Activated CD8-positive, alpha-beta memory T cell treated with anti-CD3 and anti-CD28 coated beads, Interleukin-2, amount 50 U/mL, for 24 hours (primary cell): Measurements from ENCODE around the gene LIN28A.

Source experiments
- DNase-seq: peaks from one replicate; pipeline ENCODE4 v3.0.0-alpha.2; 2020; ENCODE audit errors: extremely low read depth

The LIN28A gene

DNA sequence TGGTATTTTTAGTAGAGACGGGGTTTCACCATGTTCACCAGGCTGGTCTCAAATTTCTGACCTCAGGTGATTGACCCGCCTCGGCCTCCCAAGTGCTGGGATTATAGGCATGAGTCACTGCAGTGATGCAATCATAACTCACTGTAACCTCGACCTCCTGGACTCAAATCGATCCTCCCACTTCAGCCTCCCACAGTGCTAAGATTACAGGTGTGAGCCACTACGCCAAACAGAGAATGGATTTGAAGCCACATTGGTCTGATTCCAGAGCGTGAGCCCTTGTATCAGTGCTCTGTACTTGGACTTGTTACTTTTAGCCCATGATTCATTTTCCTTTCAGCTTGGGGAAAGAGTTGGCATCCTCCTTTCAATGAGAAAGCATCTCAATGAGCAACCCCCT is 23.2 kb upstream of the LIN28A start:
- no peak for DNase-seq

DNA sequence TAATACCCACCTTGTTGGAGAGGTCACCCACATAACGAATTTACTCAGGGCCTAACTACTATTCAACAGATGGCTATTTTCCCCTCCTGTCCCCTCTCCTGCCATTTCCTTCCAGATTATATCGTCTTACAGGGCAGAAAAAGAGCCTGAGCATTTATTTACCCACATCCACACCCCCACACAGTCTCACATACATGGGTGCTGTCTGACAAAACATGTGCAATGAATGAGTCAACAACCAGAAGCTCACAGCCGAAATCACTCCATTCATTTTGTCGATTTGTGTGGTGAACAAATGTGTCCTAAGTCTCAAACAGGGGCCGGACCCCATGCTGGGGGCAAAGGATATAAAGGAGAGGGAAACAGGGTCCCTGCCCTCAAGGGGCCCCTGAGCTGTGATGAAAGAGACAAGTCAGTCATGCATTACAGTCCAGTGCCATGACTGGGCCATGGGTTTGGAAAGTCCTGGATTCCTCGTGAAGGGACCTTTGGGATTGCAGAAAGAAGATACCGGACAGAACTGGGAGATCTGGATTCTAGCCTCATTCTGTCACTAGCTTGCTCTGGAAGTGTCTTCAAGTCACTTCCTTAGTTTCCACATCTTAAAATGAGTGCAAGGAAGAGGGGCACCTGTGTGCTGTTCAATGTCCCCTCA is 21.7 kb upstream of the LIN28A start:
- no peak for DNase-seq

DNA sequence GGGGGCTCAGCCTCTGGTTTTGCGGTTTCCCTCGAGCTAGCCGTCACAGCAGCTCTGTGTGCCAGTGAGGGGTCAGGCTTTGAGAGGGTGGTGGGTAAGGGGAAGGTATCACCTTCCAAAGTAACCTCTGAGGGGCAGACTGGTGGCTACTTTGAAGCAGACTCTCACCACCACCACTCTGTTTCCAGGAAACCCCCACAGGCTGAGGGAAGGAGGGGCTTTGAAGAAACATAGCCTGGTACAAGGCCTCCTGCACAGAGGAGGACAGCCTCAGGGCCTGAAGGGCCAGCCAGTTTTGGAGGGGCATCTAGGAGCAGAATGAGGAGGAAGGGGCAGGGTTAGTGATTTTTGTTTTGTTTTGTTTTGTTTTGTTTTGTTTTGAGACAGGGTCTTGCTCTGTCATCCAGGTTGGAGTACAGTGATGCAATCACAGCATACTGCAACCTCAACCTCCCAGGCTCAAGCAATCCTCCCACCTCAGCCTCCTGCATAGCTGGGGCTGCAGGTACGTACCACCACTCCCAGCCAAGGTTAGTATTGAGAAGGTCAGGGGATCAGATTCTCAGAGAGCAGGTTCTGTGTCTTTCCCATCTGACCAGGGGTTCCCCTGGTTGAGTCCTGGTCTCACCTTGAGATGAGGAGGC is 20.9 kb upstream of the LIN28A start:
- no peak for DNase-seq

DNA sequence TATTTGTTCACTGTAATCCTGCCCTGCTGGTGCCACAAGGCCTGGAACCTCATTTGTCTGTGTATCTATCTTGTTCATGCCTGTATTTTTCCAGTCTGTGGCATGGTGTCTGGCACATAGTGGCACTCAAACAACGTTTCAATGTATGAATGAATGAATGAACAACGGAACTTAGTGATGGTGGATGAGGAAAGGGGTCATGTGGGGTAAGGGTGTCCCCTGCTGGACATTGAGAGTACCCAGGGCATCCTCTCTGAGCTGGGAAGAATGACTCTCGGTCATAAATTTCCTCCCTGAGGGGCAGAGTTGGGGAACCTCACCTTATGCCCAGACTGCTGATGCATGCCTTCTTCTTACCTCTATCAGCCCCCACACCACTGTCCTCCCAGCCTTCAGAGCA is 19.2 kb upstream of the LIN28A start:
- no peak for DNase-seq

DNA sequence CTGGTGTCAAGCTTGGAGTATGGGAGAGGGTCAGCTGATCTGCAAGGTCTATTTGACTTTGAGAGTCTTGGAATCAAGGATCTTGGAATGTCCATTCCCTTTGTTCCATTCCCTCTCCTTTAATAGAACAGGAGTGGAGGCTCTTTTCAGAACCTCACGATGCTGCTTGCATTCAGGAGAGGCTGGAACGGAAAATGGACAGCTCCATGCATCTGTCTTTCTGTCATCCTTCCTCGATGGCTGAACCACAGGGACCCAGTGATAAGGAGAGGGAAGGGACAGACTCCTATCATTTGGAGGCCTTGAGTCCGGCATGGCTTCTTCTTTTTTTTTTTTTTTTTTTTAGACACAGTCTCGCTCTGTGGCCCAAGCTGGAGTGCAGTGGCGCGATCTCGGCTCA is 14.9 kb upstream of the LIN28A start:
- DNase-seq = no peak

DNA sequence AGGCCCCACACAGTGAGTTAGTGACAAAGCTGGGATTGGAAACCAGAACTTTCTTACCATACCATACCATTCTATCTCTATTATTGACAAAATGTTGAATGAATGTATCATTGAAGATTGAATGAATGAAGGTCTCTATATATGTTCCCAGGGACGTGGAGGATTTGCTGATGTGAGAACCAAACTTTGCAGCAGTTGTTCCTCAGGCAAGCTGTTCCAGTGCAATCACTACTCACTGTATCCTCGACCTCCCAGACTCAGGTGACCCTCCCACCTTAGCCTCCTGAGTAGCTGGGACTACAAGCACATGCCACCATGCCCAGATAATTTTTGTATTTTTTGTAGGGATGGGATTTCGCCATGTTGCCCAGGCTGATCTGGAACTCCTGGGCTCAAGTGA is 11.6 kb upstream of the LIN28A start:
- DNase-seq = no peak

DNA sequence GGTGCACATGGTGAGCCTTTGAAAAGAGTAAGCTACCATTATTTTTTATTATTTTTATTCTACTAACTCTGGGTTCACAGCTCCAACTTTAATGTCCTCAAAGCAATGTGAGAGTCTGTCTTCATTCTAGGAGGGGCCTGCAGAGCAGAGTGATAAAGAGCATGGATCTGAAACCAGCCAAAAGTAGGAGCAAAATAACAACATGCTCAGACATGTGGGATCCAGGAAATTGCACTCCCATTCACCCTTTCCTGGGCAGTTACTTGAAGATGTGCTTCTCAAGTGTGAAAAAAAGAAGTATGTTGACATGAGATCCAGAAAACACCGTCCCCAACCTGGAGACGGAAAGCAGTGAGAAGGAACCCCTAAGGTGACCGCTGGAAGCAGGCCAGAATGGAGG is 8.7 kb upstream of the LIN28A start:
- no peak for DNase-seq

DNA sequence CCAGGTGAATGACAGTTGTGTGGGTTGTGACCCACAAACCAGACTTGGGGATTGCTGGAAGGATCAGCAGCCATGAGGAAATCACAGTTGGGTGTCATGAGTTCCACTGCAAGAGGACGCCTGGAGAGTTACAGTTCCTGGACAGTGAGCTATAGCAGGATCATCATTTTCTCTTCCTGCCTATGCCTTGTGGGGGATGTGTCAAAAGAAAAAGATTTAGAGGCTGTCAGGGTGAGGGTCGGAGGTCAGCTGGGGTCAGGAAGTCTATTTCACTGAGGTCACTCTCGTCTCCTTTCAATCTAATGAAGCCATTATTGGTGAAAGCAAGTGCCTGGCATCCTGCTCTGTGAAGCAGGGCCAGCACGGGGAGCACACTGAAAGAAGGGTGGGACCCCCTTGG is 7.0 kb upstream of the LIN28A start:
- DNase-seq = no peak

DNA sequence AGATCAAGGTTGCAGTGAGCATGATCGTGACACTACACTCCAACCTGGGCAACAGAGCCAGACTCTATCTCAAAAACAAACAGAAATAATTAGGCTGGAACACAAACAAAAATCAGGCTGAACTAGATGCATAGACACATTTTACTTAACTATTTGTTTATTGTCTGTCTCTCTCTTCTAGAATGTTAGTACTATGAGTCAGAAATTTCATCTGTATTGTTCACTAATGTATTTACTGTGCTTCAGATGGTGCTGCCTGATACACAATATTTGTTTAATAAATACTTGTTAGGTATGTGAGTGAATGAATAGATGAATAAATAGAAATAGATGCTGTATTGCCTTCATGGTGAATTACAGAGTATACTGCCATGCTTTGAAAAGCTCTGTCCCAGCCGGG is 6.0 kb upstream of the LIN28A start:
- DNase-seq = no peak

DNA sequence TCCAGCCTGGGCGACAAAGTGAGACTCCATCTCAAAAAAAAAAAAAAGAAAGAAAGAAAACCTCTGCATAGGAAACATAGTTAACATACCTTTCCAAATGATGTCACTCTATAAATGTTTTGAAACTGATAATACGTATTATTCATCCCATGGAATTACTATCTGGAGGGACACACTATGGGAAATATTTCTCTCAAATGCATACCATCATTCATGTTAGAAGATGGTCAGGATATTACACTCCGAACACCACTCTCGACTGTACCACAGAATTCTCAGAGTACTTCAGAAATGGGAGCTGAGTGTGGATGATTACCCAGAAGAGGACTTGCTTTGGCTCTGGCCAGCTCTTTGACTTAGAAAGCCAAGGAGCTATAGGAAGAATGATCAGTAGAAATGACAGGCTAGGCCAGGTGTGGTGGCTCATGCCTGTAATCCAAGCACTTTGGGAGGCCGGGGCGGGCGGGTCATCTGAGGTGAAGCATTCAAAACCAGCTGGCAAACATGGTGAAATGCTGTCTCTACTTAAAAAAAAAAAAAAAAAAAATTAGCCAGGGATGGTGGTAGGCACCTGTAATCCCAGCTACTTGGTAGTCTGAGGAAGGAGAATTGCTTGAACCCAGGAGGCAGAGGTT is 5.2 kb upstream of the LIN28A start:
- no peak for DNase-seq

DNA sequence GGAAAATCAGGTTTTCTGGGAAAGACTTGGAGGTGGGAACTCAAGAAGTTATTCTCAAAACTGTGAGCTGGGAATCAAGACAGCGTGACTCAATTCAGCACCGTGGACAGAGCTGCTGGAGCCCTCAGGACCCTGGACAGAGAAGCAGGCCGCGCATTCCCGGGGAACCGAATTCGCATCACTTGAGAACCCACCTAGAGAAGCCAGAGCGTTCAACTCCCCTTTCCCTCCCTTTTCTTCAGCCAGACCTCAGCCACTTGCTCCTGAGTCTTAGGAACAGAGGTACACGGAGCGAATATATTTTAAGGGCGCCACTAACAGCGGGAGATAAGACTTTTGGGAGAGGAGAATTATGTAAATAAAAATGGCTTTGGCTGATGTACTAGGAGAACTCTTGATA is 2.0 kb upstream of the LIN28A start:
- DNase-seq = peak; percentile 39

DNA sequence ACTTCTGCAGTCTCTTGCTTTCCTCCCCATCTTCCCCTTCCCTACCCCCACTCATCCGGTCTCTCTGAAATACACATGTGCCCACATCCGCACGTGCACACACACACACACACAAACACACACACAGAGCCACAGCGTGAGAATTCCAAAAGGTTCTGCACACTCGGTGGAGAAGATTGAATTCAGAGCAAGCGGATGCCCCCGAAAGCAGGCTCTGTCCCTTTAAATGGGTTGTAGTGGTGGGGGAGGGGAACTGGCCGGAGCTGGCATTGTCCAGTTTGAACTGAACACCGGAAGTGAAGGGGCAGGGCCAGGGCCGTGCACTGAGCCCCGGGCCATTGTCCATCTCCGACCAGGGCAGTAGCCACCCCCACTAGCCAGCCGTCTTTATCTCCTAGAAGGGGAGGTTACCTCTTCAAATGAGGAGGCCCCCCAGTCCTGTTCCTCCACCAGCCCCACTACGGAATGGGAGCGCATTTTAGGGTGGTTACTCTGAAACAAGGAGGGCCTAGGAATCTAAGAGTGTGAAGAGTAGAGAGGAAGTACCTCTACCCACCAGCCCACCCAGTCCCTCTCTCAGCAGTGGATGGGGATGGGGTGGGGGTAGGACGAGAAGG is 1.3 kb upstream of the LIN28A start:
- no peak for DNase-seq

DNA sequence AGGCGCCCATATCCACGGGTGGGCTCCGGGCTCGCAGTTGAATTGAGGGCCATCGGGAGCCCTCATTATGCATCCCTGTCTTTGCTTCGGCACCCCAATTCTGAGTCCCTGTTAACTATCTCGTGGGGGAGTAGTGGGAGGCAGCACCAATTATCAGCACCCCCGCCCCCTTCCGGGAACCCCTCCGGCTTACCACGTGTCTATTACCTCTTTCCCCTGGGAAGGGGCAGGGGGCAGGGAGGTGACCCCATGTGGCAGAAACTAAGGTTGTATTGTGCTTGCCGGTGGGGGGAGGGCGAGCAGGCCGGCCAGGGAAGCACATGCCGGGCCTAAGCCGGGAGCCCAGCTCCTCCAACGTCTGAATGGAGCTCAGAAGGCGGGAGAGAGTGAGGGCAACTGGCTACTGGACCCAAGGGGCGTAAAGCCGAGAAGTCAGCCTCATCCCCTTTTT is 1.0 kb downstream of the LIN28A start:
- no peak for DNase-seq

DNA sequence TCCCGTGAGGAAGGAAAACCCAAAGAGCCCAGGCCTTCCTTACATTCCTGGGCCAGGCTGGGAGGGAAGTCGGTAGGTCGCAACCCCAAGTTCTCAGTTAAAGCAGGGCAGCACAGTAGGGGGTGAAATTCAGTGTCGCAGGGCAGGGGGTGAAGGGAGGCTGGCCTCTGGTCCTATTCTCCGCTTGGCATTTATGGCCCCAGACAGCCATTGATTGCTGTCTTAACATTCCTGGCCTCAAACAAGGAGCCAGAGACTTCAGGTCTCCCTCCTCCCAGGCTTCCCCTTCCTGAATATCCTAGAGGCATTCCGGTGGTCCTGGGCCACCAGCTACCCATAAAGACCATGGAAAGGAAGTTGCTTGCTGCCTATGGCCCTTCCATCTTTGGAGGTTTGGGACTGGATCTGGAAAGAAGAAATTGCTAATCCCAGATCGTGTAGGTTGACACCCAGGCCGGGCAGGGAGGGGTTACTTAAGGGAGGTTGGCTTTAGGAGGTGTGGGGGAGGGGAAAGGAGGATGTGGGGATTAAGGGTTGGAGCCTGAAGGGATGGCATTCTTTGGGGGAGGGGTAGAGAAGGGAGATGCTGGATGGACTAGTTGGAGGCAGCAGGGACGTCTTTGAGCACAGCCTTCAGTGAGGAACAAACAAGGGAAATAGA is 1.7 kb downstream of the LIN28A start:
- DNase-seq = no peak

DNA sequence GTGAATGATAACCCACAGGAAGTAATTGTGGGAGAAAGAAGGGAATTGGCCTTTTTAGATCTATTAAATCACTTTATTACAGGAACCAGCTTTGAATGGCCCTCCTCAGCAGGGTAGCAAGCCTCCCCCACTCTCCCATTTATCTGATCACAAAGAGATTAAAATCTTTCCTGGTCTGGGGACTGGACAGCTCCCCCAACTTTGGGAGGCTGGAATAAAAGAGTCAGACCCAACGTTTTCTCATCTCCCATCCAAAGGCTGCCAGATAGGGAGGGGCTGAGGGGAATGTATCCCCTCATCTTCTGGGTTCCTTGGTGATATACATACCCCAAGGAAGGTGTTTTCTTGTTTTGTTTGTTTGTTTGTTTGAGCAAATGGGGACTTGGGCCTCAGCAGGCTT is 2.4 kb downstream of the LIN28A start:
- DNase-seq = no peak

DNA sequence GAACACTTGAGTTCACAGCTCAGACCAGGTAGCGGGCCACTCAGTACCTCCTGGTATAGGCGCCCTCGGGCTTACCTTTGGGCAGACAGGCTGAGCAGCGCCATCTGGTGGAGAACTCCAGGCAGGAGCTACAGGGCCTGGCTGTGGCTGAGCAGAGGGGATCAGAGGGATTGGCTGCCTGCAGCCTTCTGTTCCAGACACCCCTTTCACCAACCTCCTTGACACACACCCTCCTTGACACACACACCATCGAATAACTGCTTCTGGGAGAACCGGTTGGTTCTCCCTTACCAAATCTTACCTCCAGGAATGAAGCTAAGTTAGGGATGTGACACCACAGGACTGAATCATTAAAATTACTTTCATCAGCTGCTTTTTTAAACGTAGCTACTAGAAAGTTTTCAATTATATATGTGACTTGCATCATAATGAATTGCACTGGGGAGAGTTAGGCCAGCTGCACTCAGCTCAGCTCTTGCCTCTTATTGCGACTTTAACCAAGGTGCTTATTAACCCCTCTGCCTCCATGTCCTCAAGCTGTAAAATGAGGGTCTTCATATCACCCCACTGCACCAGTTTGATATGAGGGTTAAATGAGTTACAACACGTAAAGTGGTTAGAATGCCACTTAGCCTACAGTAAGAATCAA is 6.6 kb downstream of the LIN28A start:
- peak; percentile 80 for DNase-seq

DNA sequence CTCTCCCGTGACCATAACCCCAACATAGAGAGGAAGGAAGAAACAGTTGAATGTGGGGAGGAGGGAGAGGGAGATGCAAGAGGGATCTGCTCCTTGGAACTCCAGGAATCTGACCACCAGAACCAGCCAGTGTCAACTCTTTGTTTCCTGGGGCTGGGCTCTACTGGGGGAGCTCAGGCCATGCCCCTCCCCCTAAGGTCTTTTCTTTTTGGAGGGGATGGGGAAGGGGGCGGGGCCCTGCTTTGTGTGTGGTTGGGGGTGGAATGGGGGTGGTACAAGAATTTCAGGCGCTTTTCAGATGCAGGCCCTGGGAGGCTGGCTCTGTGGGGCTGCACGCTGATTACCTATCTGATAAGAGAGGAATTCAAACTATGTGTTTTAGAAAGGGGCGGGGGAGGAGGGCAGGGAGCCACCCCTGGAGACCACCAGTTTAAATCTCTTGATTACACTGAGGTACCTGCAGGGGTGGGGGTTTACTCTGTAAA is 8.3 kb downstream of the LIN28A start:
- no peak for DNase-seq

DNA sequence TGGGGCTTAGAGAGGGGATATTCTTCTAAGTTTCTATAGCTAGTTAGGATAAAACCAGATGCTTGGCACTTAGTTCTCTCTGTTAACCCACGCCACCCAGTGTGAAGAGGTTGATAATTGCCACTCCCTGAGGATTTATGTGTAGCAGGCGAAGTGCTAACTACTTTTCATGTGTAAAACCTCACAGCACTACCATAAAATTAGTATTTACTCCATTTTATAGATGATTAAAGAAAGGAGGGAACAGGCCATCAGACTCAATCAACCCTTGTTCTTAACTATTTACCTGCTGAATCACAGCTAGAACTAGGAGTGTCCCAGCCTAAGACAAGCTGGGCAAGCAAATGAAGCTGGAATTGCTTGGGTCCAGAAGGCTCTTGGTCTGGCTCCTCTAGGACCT is 8.9 kb downstream of the LIN28A start:
- DNase-seq = no peak

DNA sequence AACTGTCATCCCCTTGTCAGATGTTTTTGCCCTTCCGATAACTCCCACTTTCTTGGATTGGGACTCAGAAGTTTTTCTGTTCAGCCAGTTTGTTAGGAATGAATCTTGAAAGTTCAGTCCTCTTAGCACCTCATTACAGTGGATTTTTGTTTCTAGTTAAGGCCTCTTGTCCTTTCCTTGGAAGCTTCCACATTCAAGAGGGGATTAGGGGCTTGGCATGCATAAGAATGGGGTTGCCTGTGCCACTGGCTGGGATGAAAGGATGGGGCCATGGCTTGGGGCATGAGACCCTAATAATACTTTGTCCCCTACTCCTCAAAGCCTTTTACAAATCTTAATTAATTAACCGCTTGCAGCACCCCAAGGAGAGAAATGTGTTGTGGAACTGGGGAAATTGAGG is 19.1 kb downstream of the LIN28A start:
- no peak for DNase-seq

DNA sequence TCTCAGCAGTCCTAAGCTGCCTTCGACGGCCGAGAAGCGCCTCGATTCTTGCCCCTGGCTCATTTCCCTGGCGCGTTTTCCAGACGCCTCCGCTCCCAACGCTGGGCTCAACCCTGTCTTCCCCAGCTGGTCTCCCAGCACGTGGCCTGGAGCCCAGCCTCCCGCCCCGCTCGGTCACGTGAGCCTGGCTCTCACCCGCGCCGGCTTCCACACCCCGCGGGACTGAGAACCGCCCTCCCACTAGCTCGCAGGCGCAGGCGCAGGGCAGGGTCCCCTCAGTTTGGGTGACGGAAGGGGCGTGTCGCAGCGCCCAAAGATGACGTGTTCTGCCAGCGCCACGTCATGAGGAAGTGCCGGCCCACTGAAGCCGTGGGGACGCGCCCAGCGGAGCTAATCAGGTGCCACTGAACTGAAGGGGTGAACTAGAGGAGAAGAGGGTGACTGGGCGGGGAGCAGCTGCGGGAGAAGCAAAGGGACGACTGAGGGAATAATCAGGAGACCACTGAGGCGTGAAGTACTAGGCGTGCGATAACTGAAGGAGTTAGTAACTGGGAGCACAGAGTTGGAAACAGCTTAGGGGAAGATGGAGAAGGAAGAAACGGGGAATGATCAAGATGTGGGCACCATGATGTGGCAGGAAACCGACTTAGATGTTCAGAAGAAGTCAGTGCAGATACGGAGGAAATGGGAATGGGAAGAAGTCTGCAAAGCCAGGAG is 21.5 kb downstream of the LIN28A start, which contains the start of gene DHDDS:
Gene DHDDS, plus strand, starts transcription at position 343 of the 717 bp plus-strand sequence. CDS start 625 bp downstream, outside the sequence.
- peak; percentile 95 for DNase-seq

DNA sequence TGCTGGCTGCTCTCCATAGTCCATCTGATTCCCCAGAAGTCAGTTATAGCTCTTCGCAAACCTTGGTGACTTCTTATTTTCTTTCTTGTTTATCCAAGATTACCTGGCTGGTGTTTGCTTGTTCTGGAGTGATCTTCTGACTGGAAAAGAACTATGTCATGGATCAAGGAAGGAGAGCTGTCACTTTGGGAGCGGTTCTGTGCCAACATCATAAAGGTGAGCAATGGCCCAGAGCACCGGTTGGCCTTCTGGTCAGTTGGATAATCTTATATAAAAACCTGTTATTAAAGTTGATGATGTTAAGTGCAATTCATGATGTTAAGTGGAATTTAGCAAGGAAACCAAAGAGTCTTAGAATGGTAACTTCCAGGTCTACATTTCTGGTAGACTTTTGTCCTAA is 22.2 kb downstream of the LIN28A start:
- DNase-seq = no peak
